Central memory CD8-positive, alpha-beta T cell (primary cell): ENCODE measurements around the gene DIP2C.

ENCODE experiments used
- ATAC-seq: fragments of 150-1000 bp; cut with Tn5 transposase; replicated peaks from 2 replicates; pipeline ENCODE4 v1.10.0; 2022; ENCODE audit warnings: mild to moderate bottlenecking, moderate FRiP score, moderate number of reproducible peaks; ENCODE audit not compliant: poor library complexity, severe bottlenecking; ENCODE audit errors: extremely low read depth
- DNase-seq, 2 donors: peaks; one replicate each; pipeline ENCODE4 v3.0.0; 2021; ENCODE audit warnings: low spot score in 2 of 2
- H3K27ac Mint-ChIP-seq: one replicate; pipeline ENCODE4 v1.8.0; 2022; ENCODE audit warnings: low read depth, mild to moderate bottlenecking, moderate library complexity, mixed read lengths
- H3K27me3 Mint-ChIP-seq: one replicate; pipeline ENCODE4 v1.8.0; 2022; ENCODE audit warnings: mixed read lengths
- H3K36me3 Mint-ChIP-seq: one replicate; pipeline ENCODE4 v1.8.0; 2022; ENCODE audit warnings: mild to moderate bottlenecking, moderate library complexity, mixed read lengths; ENCODE audit not compliant: insufficient read depth
- H3K4me1 Mint-ChIP-seq: one replicate; pipeline ENCODE4 v1.8.0; 2022; ENCODE audit warnings: mixed read lengths
- H3K4me3 Mint-ChIP-seq: one replicate; pipeline ENCODE4 v1.8.0; 2022; ENCODE audit warnings: mild to moderate bottlenecking, moderate library complexity, mixed read lengths
- H3K9me3 Mint-ChIP-seq: one replicate; pipeline ENCODE4 v1.8.0; 2022; ENCODE audit warnings: mixed read lengths

DIP2C gene

GRCh38 chr10:387909-388660 is 301.4 kb downstream of the DIP2C start:
- Mint-ChIP-seq H3K36me3 (peaks cover 11% of the 10 kb centered on the region), H3K27me3 (no peaks in the 10 kb centered on the region), H3K27ac (peak overlapping the region; percentile 78), H3K4me1 (peaks cover 7% of the 10 kb centered on the region), H3K4me3 (no peak overlapping the region), H3K9me3 (no peaks in the 10 kb centered on the region)
- ATAC-seq: no peak
- DNase-seq: no peak

GRCh38 chr10:387593-387891 is 301.9 kb downstream of the DIP2C start:
- H3K4me1 Mint-ChIP-seq: peaks cover 9% of the 10 kb centered on the region
- H3K27ac Mint-ChIP-seq: no peak overlapping the region
- DNase-seq (no peak), ATAC-seq (no peak)
- H3K4me3 Mint-ChIP-seq: no peak overlapping the region
- peaks cover 11% of the 10 kb centered on the region for H3K36me3 Mint-ChIP-seq
- no peaks in the 10 kb centered on the region for H3K27me3 Mint-ChIP-seq
- no peaks in the 10 kb centered on the region for H3K9me3 Mint-ChIP-seq

GRCh38 chr10:386771-387592 is 302.5 kb downstream of the DIP2C start:
- ATAC-seq (no peak), DNase-seq (no peak)
- H3K27me3 Mint-ChIP-seq: no peaks in the 10 kb centered on the region
- no peaks in the 10 kb centered on the region for H3K9me3 Mint-ChIP-seq
- no peak overlapping the region for H3K27ac Mint-ChIP-seq
- peaks cover 14% of the 10 kb centered on the region for H3K4me1 Mint-ChIP-seq
- H3K4me3 Mint-ChIP-seq: no peak overlapping the region
- peaks cover 11% of the 10 kb centered on the region for H3K36me3 Mint-ChIP-seq

GRCh38 chr10:385571-386300 is 303.7 kb downstream of the DIP2C start:
- H3K4me1 Mint-ChIP-seq: peaks cover 22% of the 10 kb centered on the region
- no peaks in the 10 kb centered on the region for H3K27me3 Mint-ChIP-seq
- ATAC-seq (no peak), DNase-seq (no peak)
- no peaks in the 10 kb centered on the region for H3K9me3 Mint-ChIP-seq
- H3K36me3 Mint-ChIP-seq: peaks cover 14% of the 10 kb centered on the region
- H3K4me3 Mint-ChIP-seq: no peak overlapping the region
- H3K27ac Mint-ChIP-seq: no peak overlapping the region

GRCh38 chr10:384538-385305 is 304.7 kb downstream of the DIP2C start:
- no peak for ATAC-seq
- Mint-ChIP-seq H3K4me3 (no peak overlapping the region), H3K27me3 (no peaks in the 10 kb centered on the region), H3K9me3 (no peaks in the 10 kb centered on the region), H3K4me1 (peaks cover 22% of the 10 kb centered on the region), H3K27ac (no peak overlapping the region), H3K36me3 (peaks cover 12% of the 10 kb centered on the region)
- no peak for DNase-seq

- peaks cover 21% of the 10 kb centered on the region for H3K4me1 Mint-ChIP-seq
- DNase-seq: no peak
- no peaks in the 10 kb centered on the region for H3K27me3 Mint-ChIP-seq
- ATAC-seq: no peak
- peaks cover 12% of the 10 kb centered on the region for H3K36me3 Mint-ChIP-seq
- no peaks in the 10 kb centered on the region for H3K9me3 Mint-ChIP-seq
- no peak overlapping the region for H3K4me3 Mint-ChIP-seq
- no peak overlapping the region for H3K27ac Mint-ChIP-seq
Observed at GRCh38 chr10:383519-383918, 305.9 kb downstream of the DIP2C start.

- Mint-ChIP-seq H3K27me3 (no peaks in the 10 kb centered on the region), H3K4me1 (peaks cover 15% of the 10 kb centered on the region), H3K36me3 (peaks cover 10% of the 10 kb centered on the region), H3K27ac (peak overlapping the region; percentile 68), H3K4me3 (peak overlapping the region; percentile 51), H3K9me3 (no peaks in the 10 kb centered on the region)
- DNase-seq (peak in 1 of 2 donors; percentile 25), ATAC-seq (peak; percentile 90)
Observed at GRCh38 chr10:381805-382204, 307.7 kb downstream of the DIP2C start.

GRCh38 chr10:381346-381745 is 308.1 kb downstream of the DIP2C start:
- H3K27ac Mint-ChIP-seq: peak overlapping the region; percentile 68
- ATAC-seq (no peak), DNase-seq (no peak)
- H3K9me3 Mint-ChIP-seq: no peaks in the 10 kb centered on the region
- peaks cover 15% of the 10 kb centered on the region for H3K4me1 Mint-ChIP-seq
- peak overlapping the region; percentile 51 for H3K4me3 Mint-ChIP-seq
- H3K27me3 Mint-ChIP-seq: no peaks in the 10 kb centered on the region
- H3K36me3 Mint-ChIP-seq: peaks cover 10% of the 10 kb centered on the region

- Mint-ChIP-seq H3K27me3 (no peaks in the 10 kb centered on the region), H3K27ac (no peak overlapping the region), H3K9me3 (no peaks in the 10 kb centered on the region), H3K4me3 (no peak overlapping the region), H3K4me1 (peaks cover 15% of the 10 kb centered on the region), H3K36me3 (peaks cover 10% of the 10 kb centered on the region)
- no peak for ATAC-seq
- DNase-seq: no peak
Observed at GRCh38 chr10:380313-380940, 309.0 kb downstream of the DIP2C start.

- Mint-ChIP-seq H3K27me3 (no peaks in the 10 kb centered on the region), H3K9me3 (no peaks in the 10 kb centered on the region), H3K4me1 (peaks cover 15% of the 10 kb centered on the region), H3K27ac (no peak overlapping the region), H3K4me3 (no peak overlapping the region), H3K36me3 (peaks cover 3% of the 10 kb centered on the region)
- no peak for ATAC-seq
- DNase-seq: no peak
Observed at GRCh38 chr10:378930-379704, 310.4 kb downstream of the DIP2C start.

GRCh38 chr10:378230-378929 is 311.1 kb downstream of the DIP2C start:
- no peaks in the 10 kb centered on the region for H3K27me3 Mint-ChIP-seq
- peaks cover 15% of the 10 kb centered on the region for H3K4me1 Mint-ChIP-seq
- no peak overlapping the region for H3K27ac Mint-ChIP-seq
- H3K9me3 Mint-ChIP-seq: no peaks in the 10 kb centered on the region
- H3K4me3 Mint-ChIP-seq: no peak overlapping the region
- peaks cover 3% of the 10 kb centered on the region for H3K36me3 Mint-ChIP-seq
- DNase-seq (no peak), ATAC-seq (no peak)
